AG10803 (cell line): Measurements from ENCODE around the gene ELP4.

Experiments
- DNase-seq: peaks from one replicate; pipeline ENCODE4 v3.0.0; 2010; ENCODE audit warnings: low read depth
- H3K4me3 ChIP-seq: 2 replicates; pipeline ENCODE4 v1.5.1; 2011; ENCODE audit warnings: mild to moderate bottlenecking, low read length, control low read depth
- CTCF ChIP-seq: conservative IDR thresholded peaks from 2 replicates; pipeline ENCODE4 v1.5.1; 2011; ENCODE audit warnings: mild to moderate bottlenecking, low read length, control low read depth, inconsistent platforms

ELP4 gene

GRCh38 chr11:31802000-31802551, 292.5 kb downstream of the ELP4 start:
- TF ChIP-seq CTCF, result no peak
- no peak for DNase-seq
- no peak overlapping the region for H3K4me3 ChIP-seq

GRCh38 chr11:31802609-31802989, 293.0 kb downstream of the ELP4 start:
- TF ChIP-seq CTCF, result no peak
- DNase-seq, result no peak
- no peak overlapping the region for H3K4me3 ChIP-seq

GRCh38 chr11:31802990-31803812, 293.6 kb downstream of the ELP4 start:
- no peak for DNase-seq
- no peak overlapping the region for H3K4me3 ChIP-seq
- TF ChIP-seq CTCF, result no peak

- no peak for DNase-seq
- TF ChIP-seq CTCF, result no peak
- no peak overlapping the region for H3K4me3 ChIP-seq
Measured at GRCh38 chr11:31803813-31804311, 294.3 kb downstream of the ELP4 start.

- no peak for DNase-seq
- no peak for TF ChIP-seq CTCF
- H3K4me3 ChIP-seq, result peak overlapping the region; percentile 17; the same call in 1 of the 2 replicates
Measured at GRCh38 chr11:31804312-31805036, 294.9 kb downstream of the ELP4 start.

- TF ChIP-seq CTCF, result no peak
- no peak for DNase-seq
- peak overlapping the region; percentile 17; the same call in 1 of the 2 replicates for H3K4me3 ChIP-seq
Measured at GRCh38 chr11:31805037-31805628, 295.6 kb downstream of the ELP4 start.
